MV-4-11 (cell line): Measurements from ENCODE around the gene LRRC37A2.
"Not testable (repeated sequence)": the region's sequence is repeated elsewhere in the genome, so short reads cannot be mapped to it uniquely, and the experiment has no call there.

Experiments used
- DNase-seq: peaks from one replicate; lab custom pipeline; 2025; lab: John Stamatoyannopoulos, UW

Gene LRRC37A2

GRCh38 chr17:46598344-46598931 is 86.2 kb downstream of the LRRC37A2 start:
- not testable (repeated sequence) for DNase-seq

GRCh38 chr17:46600767-46601166 is 88.5 kb downstream of the LRRC37A2 start:
- not testable (repeated sequence) for DNase-seq

GRCh38 chr17:46603125-46603524 is 90.9 kb downstream of the LRRC37A2 start:
- DNase-seq = not testable (repeated sequence)
